ENCODE results near the gene PPP1R13L.
"Not testable (repeated sequence)": the region's sequence is repeated elsewhere in the genome, so short reads cannot be mapped to it uniquely, and the experiment has no call there.

Gene PPP1R13L

DNA sequence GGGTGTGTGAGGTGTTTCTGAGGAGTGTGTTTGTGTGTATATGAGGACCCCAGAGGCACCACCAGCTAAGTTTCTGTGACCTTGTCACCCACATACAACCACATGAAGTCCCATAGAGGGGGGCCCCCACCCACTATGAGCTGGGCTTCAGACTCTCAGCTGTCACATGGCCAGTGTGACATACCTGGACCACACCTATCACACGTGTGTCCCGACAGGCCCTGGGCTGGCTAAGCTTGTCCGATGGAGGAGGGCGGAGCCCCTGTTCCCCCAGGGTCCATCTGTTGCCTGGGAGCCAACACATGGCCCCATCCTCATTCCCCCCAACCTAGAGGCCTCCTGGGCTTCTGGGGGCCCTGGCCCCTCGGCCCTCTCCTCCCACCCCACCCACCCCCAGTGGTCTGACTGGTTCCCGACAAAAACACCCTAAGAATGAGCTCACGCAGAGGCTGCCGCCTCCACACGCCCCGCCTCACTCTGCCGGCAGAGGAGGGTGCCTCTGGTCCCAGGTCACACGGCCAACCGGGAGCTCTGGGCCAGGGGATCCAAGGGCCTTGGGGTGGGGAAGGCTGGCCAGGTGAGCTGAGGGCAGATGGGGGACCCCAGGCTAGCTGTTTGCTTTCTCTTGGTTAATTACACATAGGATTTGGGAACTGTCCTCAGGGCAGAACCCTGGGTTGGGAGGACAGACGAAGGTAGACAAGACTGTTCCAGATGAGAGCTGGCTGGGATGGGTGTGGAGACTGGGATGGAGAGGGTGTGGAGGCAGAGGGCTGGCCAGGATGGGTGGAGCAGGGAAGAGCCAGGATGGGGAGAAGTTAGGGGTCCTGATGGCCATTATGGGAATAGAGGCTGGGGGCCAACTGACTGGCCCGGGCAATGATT, 60.0 kb downstream of the PPP1R13L start:
- no peak for DNase-seq

DNA sequence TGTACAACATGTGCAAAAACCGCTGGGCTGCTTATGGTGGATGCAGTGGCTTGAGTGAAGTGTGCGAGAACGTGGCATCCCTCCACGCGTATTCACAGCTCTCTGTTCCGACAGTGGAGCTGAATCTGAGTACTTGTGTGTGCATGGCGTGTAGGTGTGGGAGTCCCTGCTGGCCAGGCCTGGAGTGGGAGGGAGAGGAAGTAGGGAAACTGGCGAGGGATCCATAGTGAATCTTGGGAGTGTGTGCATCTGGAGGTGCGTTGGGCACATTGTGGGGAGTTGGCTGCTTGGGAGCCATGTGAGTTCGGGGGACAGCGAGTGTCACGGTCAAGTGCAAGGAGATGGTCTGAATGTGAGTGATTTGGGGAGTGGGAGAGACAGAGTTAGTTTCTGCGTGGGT, 62.0 kb downstream of the PPP1R13L start:
- no peak for DNase-seq

DNA sequence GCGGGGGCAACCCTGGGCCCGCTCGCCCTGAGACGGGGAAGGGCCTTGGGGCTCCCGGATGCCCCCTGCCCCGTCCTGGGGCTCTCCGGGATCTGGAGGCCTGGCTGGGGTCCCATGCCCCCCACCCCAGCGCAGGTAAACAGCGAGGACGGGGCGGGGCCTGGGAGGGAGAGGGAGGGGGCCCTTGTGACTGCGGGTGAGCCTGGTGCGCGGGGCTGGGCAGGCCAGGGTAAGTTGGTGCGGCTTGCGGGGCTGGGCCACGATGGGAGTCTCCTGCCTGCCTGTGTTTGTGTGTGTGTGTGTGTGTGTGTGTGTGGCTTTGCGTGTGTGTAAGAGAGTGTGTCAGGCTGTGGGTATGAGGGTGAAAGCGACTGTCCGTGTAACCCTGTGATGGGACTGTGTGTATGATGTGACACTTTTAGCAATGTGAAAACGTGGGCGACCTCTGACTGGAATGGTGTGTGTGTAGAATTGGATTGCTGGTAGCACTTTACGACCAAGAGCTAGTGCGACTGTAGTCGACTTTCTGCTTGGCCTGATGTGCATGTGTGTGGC, 63.9 kb downstream of the PPP1R13L start:
- DNase-seq = no peak

DNA sequence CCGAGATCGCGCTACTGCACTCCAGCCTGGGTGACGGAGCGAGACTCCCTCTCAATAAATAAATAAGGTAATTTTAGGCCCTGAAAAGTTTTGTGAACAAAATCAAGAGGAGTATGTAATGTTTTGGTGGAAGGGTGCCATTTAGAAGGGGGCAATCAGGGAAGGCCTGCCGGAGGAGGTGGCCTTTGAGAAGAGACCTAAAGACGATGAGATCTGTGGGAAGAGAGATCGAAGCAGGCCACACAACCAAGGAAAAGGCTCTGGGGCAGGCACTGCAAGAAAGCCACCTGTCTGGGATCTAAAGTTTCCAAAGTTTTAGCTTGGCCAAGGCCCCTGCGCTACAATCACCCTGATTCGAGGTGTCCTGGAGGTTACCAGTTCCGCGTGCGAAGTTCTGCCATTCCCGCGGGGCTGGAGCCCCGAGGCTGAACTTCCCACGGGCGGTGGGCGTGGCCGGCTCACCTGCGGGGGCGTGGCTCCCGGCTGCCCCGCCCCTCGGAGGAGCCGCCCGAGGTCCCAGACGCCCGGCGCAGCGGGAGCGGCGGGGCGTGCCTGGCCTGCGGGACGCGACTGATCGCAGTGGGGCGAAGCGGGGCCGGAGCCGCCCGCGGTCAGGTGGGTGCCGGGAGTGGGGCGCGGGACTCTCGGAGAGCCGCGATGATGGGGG, 64.5 kb downstream of the PPP1R13L start, which contains the start of gene KLC3:
TSS of gene KLC3 (plus strand) at position 519 of the 667 bp plus-strand sequence. CDS start 4,792 bp downstream, outside the sequence.
- peak; percentile 42 for DNase-seq

DNA sequence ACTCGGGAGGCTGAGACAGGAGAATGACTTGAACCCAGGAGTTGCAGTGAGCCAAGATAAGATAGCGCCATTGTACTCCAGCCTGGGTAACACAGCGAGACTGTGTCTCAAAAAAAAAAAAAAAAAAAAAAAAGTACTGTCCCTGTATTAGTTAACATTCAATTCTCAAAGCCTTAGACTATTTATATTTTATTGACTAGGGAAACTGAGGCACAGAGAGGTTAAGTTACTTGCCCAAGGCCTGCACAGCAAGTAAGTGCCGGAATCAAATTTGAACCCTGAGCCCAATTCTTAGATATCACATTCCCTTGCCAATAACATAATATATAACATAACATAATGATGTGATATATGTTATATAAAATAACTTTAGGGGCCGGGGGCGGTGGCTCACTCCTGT, 65.2 kb downstream of the PPP1R13L start:
- DNase-seq = no peak

DNA sequence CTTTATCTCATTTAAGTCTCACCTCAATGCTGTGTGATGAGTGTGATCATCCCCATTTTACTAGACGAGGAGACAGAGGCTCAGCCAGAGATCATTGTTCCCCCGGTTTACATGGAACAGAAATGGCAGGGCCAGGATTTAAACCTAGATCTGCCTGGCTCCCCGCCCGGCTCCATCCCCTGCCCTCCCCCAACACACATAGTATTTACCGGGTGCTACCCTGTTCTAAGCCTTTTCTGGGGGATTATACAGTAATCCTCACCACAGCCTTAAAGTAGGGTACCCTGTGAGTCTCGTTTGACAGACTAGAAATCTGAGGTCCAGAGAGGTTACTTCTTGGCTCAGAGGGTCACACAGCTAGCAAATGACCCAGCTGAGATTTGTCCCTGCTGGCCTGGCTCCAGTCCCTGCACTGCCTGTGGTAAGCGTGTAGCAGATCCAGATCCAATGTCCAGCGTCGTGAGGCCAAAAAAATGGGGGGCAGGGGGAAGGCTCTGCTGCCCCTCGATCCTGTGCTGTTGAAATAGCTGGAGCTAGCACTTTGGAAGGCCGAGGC, 68.1 kb downstream of the PPP1R13L start:
- peak; percentile 78 for DNase-seq

DNA sequence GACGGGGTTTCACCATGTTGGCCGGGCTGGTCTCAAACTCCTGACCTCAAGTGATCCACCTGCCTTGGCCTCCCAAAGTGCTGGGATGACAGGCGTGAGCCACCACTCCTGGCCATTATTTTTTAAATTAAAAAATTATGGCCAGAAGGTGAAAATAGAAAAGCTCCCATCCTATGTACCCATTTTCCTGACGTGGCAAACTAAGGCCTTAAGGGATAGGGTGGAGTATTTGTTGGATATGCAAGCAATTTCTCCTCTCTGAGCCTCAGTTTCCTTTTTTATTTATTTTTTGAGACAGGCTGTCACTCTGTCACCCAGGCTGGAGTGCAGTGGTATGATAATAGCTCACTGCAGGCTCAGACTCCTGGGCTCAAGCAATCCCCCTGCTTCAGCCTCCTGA, 70.0 kb downstream of the PPP1R13L start:
- DNase-seq = not testable (repeated sequence)

DNA sequence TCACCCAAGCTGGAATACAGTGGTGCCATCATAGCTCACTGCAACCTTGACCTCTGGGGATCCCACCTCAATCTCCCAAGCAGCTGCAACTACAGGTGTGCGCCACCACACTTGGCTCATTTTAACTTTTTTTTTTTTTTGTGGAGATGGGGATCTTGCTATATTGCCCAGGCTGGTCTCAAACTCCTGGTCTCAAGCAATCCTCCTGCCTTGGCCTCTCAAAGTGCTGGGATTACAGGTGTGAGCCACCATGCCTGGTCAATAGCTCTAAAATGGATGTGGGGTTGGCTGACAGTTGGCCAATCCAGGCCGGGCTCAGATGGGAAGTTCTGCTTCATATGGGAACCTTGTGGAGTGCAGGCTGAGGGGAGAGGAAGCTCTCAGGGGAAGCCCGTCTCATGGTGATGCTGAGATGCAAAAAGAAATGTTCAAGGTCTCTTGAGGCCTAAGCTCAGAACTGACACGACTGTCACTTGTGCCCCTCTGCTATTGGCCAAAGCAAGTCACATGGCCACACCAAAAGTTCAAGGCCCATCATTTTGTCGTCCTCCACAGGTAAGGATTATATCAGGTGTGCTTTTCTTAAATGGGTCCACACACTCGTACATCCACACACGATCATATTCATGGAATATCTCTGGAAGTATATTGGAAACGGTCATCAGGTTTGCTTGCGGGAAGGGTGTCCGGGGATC, 71.1 kb downstream of the PPP1R13L start:
- DNase-seq = no peak

DNA sequence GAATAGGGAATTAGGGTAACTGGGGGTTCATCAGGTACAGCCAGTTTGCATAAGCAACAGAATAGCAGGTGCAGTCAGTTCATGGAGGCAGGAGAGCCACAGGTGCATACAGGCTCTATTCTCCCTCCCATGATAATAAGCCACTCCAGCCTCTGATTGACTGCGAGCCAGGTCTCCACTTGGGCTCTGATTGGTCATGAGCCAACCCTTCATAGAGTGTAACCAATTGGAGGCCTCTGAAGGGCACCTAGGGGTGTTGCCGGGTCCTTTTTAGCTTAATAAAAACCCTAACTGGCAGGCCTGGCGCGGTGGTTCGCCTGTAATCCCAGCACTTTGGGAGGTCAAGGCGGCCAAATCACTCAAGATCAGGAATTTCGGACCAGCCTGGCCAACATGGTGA, 73.5 kb downstream of the PPP1R13L start:
- peak; percentile 32 for DNase-seq
